PFSK-1 (cell line): ENCODE data around the gene ZBP1.

Experiments
- FOXP2 ChIP-seq: optimal IDR thresholded peaks from 2 replicates; pipeline ENCODE3; 2011; ENCODE audit warnings: borderline replicate concordance, control low read depth, inconsistent platforms; ENCODE audit not compliant: insufficient read depth; ENCODE audit errors: extremely low read length, extremely low read depth
- POLR2AphosphoS5 ChIP-seq: IDR thresholded peaks from 2 replicates; pipeline ENCODE4 v1.6.1; 2012; ENCODE audit warnings: low read depth, mild to moderate bottlenecking, control low read depth, low read length, moderate library complexity
- TAF1 ChIP-seq: IDR thresholded peaks from 2 replicates; pipeline ENCODE4 v1.6.1; 2012; ENCODE audit warnings: low read length, control low read depth, borderline replicate concordance; ENCODE audit not compliant: insufficient read depth
- TF ChIP-seq, protein P1 (sequence below), 2 experiments: IDR thresholded peaks; 2 replicates each; pipeline versions ENCODE4 v1.6.1 to v1.8.0; 2011 to 2012; ENCODE audit warnings: low read depth in 2 of 2, low read length in 2 of 2, control low read depth in 1 of 2, inconsistent platforms in 1 of 2, mild to moderate bottlenecking in 1 of 2, moderate library complexity in 1 of 2; ENCODE audit not compliant: insufficient read depth in 1 of 2

DNA sequence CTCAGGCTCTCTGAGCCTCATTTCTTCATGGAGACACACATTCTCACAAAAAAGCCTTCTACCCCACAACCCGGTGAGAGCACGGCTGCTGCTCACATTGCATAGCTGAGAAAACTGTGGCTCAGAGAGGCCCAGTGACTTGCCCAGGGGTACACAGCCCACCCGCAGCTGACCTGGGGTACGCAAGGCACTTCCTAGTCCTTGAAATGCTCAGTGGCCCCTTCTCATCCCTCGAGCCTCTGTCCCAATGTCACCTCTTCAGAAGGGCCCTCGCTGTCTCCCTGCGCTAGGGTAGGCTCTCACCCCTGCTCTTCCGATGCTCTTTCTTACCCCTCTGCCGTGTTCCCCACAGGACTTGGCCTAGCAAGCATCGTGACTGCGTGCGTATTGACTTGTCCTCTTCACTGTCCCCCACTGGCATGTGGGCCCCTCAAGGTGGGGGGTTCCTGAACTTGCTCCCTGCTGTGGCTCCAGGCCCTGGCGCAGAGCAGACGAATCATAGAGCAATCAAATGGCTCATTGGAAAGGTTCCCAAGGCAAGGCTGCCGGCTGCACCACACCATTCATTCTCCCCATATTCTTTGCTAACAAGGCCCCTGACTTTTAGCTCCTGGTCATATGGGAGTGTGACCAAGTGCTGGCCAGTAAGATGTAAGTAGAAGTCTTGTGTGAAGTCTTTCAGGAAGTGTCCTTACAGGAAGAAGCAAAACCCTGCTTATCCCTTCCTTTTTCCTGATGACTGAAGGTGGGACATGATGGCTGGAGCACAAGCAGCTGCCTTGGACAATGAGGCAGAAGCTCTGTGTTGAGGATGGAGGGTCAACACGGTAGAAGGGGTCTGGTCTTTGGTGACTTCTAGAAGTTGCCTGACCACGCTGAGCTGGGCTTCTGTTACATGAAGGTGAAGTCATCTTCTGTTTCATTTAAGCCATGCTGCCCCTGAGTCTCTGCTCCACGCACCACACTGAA lies 36.7 kb downstream of the ZBP1 start:
- TF ChIP-seq FOXP2, result no peak
- TF ChIP-seq POLR2AphosphoS5, result no peak
- TF ChIP-seq, protein P1, sequence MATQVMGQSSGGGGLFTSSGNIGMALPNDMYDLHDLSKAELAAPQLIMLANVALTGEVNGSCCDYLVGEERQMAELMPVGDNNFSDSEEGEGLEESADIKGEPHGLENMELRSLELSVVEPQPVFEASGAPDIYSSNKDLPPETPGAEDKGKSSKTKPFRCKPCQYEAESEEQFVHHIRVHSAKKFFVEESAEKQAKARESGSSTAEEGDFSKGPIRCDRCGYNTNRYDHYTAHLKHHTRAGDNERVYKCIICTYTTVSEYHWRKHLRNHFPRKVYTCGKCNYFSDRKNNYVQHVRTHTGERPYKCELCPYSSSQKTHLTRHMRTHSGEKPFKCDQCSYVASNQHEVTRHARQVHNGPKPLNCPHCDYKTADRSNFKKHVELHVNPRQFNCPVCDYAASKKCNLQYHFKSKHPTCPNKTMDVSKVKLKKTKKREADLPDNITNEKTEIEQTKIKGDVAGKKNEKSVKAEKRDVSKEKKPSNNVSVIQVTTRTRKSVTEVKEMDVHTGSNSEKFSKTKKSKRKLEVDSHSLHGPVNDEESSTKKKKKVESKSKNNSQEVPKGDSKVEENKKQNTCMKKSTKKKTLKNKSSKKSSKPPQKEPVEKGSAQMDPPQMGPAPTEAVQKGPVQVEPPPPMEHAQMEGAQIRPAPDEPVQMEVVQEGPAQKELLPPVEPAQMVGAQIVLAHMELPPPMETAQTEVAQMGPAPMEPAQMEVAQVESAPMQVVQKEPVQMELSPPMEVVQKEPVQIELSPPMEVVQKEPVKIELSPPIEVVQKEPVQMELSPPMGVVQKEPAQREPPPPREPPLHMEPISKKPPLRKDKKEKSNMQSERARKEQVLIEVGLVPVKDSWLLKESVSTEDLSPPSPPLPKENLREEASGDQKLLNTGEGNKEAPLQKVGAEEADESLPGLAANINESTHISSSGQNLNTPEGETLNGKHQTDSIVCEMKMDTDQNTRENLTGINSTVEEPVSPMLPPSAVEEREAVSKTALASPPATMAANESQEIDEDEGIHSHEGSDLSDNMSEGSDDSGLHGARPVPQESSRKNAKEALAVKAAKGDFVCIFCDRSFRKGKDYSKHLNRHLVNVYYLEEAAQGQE (IDR thresholded peaks at IDR 0.05; ENCODE audit: insufficient read depth in 1 of 2, low read depth in 2 of 2, low read length in 2 of 2), result no peak
- TF ChIP-seq TAF1, result no peak
